Measurements from ENCODE around the gene CAVIN4.

CAVIN4 gene

GRCh38 chr9:100577776-100578448 lies at the start of gene CAVIN4:
Gene CAVIN4, plus strand, starts transcription at chr9:100578079. Its CDS starts 65 bp downstream, at chr9:100578144.
- DNase-seq (ENCODE audit: low read depth in 2 of 2) = no peak

- no peak for DNase-seq (ENCODE audit: low read depth in 2 of 2)
These were observed 43.5 kb upstream of the CAVIN4 start for GRCh38 chr9:100534401-100534800.

GRCh38 chr9:100540327-100540726 lies 37.6 kb upstream of the CAVIN4 start:
- DNase-seq (ENCODE audit: low read depth in 2 of 2) = no peak

GRCh38 chr9:100549048-100549447 lies 28.8 kb upstream of the CAVIN4 start:
- no peak for DNase-seq (ENCODE audit: low read depth in 2 of 2)

- no peak for DNase-seq (ENCODE audit: low read depth in 2 of 2)
These were observed 22.9 kb upstream of the CAVIN4 start for GRCh38 chr9:100554935-100555401.

GRCh38 chr9:100555471-100555870 lies 22.4 kb upstream of the CAVIN4 start:
- DNase-seq (ENCODE audit: low read depth in 2 of 2) = no peak

- no peak for DNase-seq (ENCODE audit: low read depth in 2 of 2)
These were observed 20.8 kb upstream of the CAVIN4 start for GRCh38 chr9:100557053-100557452.

GRCh38 chr9:100561256-100561655 lies 16.6 kb upstream of the CAVIN4 start:
- no peak for DNase-seq (ENCODE audit: low read depth in 2 of 2)

GRCh38 chr9:100567856-100568255 lies 10.0 kb upstream of the CAVIN4 start:
- no peak for DNase-seq (ENCODE audit: low read depth in 2 of 2)

- no peak for DNase-seq (ENCODE audit: low read depth in 2 of 2)
These were observed 4.1 kb upstream of the CAVIN4 start for GRCh38 chr9:100573655-100574260.

GRCh38 chr9:100575006-100575405 lies 2.9 kb upstream of the CAVIN4 start:
- DNase-seq (ENCODE audit: low read depth in 2 of 2) = no peak

GRCh38 chr9:100575765-100576386 lies 2.0 kb upstream of the CAVIN4 start:
- no peak for DNase-seq (ENCODE audit: low read depth in 2 of 2)

GRCh38 chr9:100578610-100579009 lies 731 bp downstream of the CAVIN4 start:
- no peak for DNase-seq (ENCODE audit: low read depth in 2 of 2)

GRCh38 chr9:100579665-100580064 lies 1.8 kb downstream of the CAVIN4 start:
- no peak for DNase-seq (ENCODE audit: low read depth in 2 of 2)

GRCh38 chr9:100580257-100580656 lies 2.4 kb downstream of the CAVIN4 start:
- no peak for DNase-seq (ENCODE audit: low read depth in 2 of 2)

- DNase-seq (ENCODE audit: low read depth in 2 of 2) = no peak
These were observed 3.2 kb downstream of the CAVIN4 start for GRCh38 chr9:100581081-100581480.

- DNase-seq (ENCODE audit: low read depth in 2 of 2) = no peak
These were observed 3.8 kb downstream of the CAVIN4 start for GRCh38 chr9:100581661-100582060.

- no peak for DNase-seq (ENCODE audit: low read depth in 2 of 2)
These were observed 5.3 kb downstream of the CAVIN4 start for GRCh38 chr9:100583014-100583802.

- DNase-seq (ENCODE audit: low read depth in 2 of 2) = no peak
These were observed 7.1 kb downstream of the CAVIN4 start for GRCh38 chr9:100584951-100585350.

GRCh38 chr9:100586093-100586492 lies 8.2 kb downstream of the CAVIN4 start:
- DNase-seq (ENCODE audit: low read depth in 2 of 2) = no peak

GRCh38 chr9:100587375-100587774 lies 9.5 kb downstream of the CAVIN4 start:
- no peak for DNase-seq (ENCODE audit: low read depth in 2 of 2)

GRCh38 chr9:100589582-100589981 lies 11.7 kb downstream of the CAVIN4 start:
- no peak for DNase-seq (ENCODE audit: low read depth in 2 of 2)

Measured in stimulated activated CD8-positive, alpha-beta memory T cell treated with anti-CD3 and anti-CD28 coated beads, Interleukin-2, amount 100 ng/mL, for 48 hours (primary cell).